ENCODE measurements around the gene TTLL5. TPM values are rescaled to one million over a fixed set of nuclear protein-coding genes. Genes with fewer than 3 reads are reported as not detected.
A peak's percentile ranks its signal among the peaks of the same experiment; 100 is the strongest.

Gene TTLL5
- total and polyA plus RNA-seq, 2 of the 13 experiments (the other 11 are each of a cell fraction or from before 2014, with no cell fraction given) = 11.8 to 18.8 TPM

DNA sequence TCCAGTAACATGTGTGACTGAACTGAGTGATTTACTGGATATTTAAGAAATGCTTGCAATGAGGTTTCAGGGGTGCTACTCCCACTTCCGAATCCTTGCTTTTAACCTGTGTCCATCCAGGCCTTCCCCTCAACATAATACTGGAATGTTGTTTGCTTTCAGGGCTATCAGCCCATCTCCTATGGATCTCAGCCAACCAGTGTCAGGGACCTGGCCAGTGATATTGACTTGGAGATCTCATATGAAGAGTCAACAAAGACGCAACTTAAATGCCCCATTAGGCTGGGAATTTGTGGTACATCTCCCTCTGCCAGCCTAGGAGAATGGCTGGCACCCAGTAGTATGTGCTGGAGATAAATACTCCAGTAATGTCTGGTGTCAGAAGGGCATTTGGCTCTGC is 323.6 kb downstream of the TTLL5 start (continued):
- TF ChIP-seq ZNF253 (CRISPR knock-in tag; IDR thresholded peaks at IDR 0.05; ENCODE audit: borderline replicate concordance) = no peak
- peak; percentile 38 for TF ChIP-seq TEAD3 (CRISPR knock-in tag; optimal IDR thresholded peaks at IDR 0.05; ENCODE audit: borderline replicate concordance)
- peak; percentile 21; the same call in 1 of the 2 replicates for TF ChIP-seq FOXA3 (CRISPR knock-in tag; IDR thresholded peaks at IDR 0.05)

- ATAC-seq = no peak
- in situ Hi-C loops (cut with HindIII; ENCODE audit: extremely low pct_ligation_motif_present, low pct_unique_long_range_greater_than_20kb) = no loop called here
- intact Hi-C loops (cut with micrococcal nuclease; ENCODE audit: unreplicated experiment) = loop anchor here (10.0 kb wide), 1 partner anchor 161 kb away; no protein-coding TSS in a partner anchor
- FAIRE-seq = no peak
- DNase-seq (ENCODE audit: low spot score) = no peak
- no peak within 1 kb of the TSS for H3K9ac ChIP-seq (ENCODE audit: insufficient read depth, low read depth, low read length)
- peaks cover 66% of the 10 kb centered on the region for H3K4me1 ChIP-seq (ENCODE audit: insufficient read depth, low read length)
- no peaks in the 10 kb centered on the region for H4K20me1 ChIP-seq (ENCODE audit: insufficient read depth, low read length)
- 82% methylated on average over 47 of the region's 52 CpGs for WGBS (ENCODE audit: low lambda C conversion rate)
- H2AFZ ChIP-seq (ENCODE audit: low read length) = no peak within 1 kb of the TSS
- no peaks in the 10 kb centered on the region for H3K9me3 ChIP-seq (ENCODE audit: low read length)
- no peaks in the 10 kb centered on the region for H3K79me2 ChIP-seq (ENCODE audit: insufficient read depth, low read length)
- CTCF ChIA-PET (ENCODE audit: low intra/inter-chr PET ratio, low total read pairs) = no interaction called here
- H3K27ac ChIP-seq (ENCODE audit: extremely low read length, insufficient read depth, low read length) = no peak within 1 kb of the TSS
- H3K4me3 ChIP-seq (replicated peaks in 1 of 3; ENCODE audit: insufficient read depth in 1 of 3, low read depth in 2 of 3, low read length in 3 of 3) = no peak within 1 kb of the TSS; a peak in 1 of 6 replicates
- POLR2A ChIA-PET = no interaction called here
- peak within 1 kb of the TSS; percentile 0; the same call in 1 of the 2 replicates for H3K4me2 ChIP-seq (ENCODE audit: low read depth, low read length)
- no peaks in the 10 kb centered on the region for H3K36me3 ChIP-seq (replicated peaks in 1 of 2; ENCODE audit: control insufficient read depth in 1 of 2, insufficient read depth in 2 of 2, low read length in 2 of 2)
- BruUV-seq (replicated peaks) = no TSS peak
- H3K27me3 ChIP-seq (ENCODE audit: control insufficient read depth in 1 of 2, insufficient read depth in 2 of 2, low read length in 2 of 2) = 0 out of 5 replicates have a peak, but pooled peaks cover 0 to 4% of the 10 kb centered on the region in 2 experiments
- TF ChIP-seq ZFY (CRISPR knock-in tag; IDR thresholded peaks at IDR 0.05) (no peak), ZNF280D (CRISPR knock-in tag; IDR thresholded peaks at IDR 0.05) (no peak), RELA (CRISPR knock-in tag; IDR thresholded peaks at IDR 0.05) (no peak), ZNF180 (CRISPR knock-in tag; IDR thresholded peaks at IDR 0.05; ENCODE audit: borderline replicate concordance, low read depth) (no peak), TP53 (CRISPR knock-in tag; conservative IDR thresholded peaks at IDR 0.05) (no peak), MIER3 (CRISPR knock-in tag; IDR thresholded peaks at IDR 0.05; ENCODE audit: borderline replicate concordance) (no peak), HMGXB4 (CRISPR knock-in tag; IDR thresholded peaks at IDR 0.05; ENCODE audit: borderline replicate concordance in 1 of 2, low read depth in 1 of 2) (no peak), KLF6 (CRISPR knock-in tag; IDR thresholded peaks at IDR 0.05) (no peak)
- TF ChIP-seq, protein P1, sequence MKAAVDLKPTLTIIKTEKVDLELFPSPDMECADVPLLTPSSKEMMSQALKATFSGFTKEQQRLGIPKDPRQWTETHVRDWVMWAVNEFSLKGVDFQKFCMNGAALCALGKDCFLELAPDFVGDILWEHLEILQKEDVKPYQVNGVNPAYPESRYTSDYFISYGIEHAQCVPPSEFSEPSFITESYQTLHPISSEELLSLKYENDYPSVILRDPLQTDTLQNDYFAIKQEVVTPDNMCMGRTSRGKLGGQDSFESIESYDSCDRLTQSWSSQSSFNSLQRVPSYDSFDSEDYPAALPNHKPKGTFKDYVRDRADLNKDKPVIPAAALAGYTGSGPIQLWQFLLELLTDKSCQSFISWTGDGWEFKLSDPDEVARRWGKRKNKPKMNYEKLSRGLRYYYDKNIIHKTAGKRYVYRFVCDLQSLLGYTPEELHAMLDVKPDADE (CRISPR knock-in tag; IDR thresholded peaks at IDR 0.05) = no peak
- TF ChIP-seq, protein P2, sequence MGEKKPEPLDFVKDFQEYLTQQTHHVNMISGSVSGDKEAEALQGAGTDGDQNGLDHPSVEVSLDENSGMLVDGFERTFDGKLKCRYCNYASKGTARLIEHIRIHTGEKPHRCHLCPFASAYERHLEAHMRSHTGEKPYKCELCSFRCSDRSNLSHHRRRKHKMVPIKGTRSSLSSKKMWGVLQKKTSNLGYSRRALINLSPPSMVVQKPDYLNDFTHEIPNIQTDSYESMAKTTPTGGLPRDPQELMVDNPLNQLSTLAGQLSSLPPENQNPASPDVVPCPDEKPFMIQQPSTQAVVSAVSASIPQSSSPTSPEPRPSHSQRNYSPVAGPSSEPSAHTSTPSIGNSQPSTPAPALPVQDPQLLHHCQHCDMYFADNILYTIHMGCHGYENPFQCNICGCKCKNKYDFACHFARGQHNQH (CRISPR knock-in tag; IDR thresholded peaks at IDR 0.05) = no peak
Observed at GRCh38 chr14:75985618-75986438, 324.8 kb downstream of the TTLL5 start, which contains the start of gene IFT43. IFT43 (plus strand) TSS chr14:75985763; CDS start chr14:75985787, 24 bp downstream.
